ENCODE results near the gene HS3ST5.

Gene HS3ST5

GRCh38 chr6:114240796-114241195, 102.0 kb downstream of the HS3ST5 start:
- Histone ChIP-seq H3K9ac (ENCODE audit: low read length) (no peak overlapping the region), H3K36me3 (replicated peaks; ENCODE audit: low read depth, low read length) (no peaks in the 10 kb centered on the region), H3K4me1 (ENCODE audit: low read length) (0 out of 2 replicates have a peak, but pooled peaks cover 3% of the 10 kb centered on the region), H3K9me3 (ENCODE audit: insufficient read depth, low read length) (no peaks in the 10 kb centered on the region), H3K4me3 (ENCODE audit: low read length) (no peak overlapping the region), H4K20me1 (ENCODE audit: insufficient read depth, low read length) (no peaks in the 10 kb centered on the region), H3K4me2 (ENCODE audit: low read length) (no peak overlapping the region), H3K27me3 (ENCODE audit: low read depth, low read length) (no peaks in the 10 kb centered on the region), H3K27ac (ENCODE audit: low read length) (no peak overlapping the region), H3K79me2 (ENCODE audit: low read length) (no peaks in the 10 kb centered on the region), H2AFZ (ENCODE audit: low read depth, low read length) (no peak overlapping the region)
- TF ChIP-seq EZH2phosphoT487 (IDR thresholded peaks at IDR 0.05; ENCODE audit: low read depth) (no peak), CTCF (IDR thresholded peaks at IDR 0.05; ENCODE audit: low read depth, low read length) (no peak)

GRCh38 chr6:114228675-114229074, 114.1 kb downstream of the HS3ST5 start:
- no peaks in the 10 kb centered on the region for H3K36me3 ChIP-seq (replicated peaks; ENCODE audit: low read depth, low read length)

GRCh38 chr6:114227944-114228468, 114.8 kb downstream of the HS3ST5 start:
- no peaks in the 10 kb centered on the region for H3K9me3 ChIP-seq (ENCODE audit: insufficient read depth, low read length)
- H3K36me3 ChIP-seq (replicated peaks; ENCODE audit: low read depth, low read length), result no peaks in the 10 kb centered on the region
- H3K27ac ChIP-seq (ENCODE audit: low read length), result no peak overlapping the region
- H3K4me1 ChIP-seq (ENCODE audit: low read length), result no peaks in the 10 kb centered on the region
- H3K4me2 ChIP-seq (ENCODE audit: low read length), result no peak overlapping the region
- no peak for TF ChIP-seq CTCF (IDR thresholded peaks at IDR 0.05; ENCODE audit: low read depth, low read length)
- TF ChIP-seq EZH2phosphoT487 (IDR thresholded peaks at IDR 0.05; ENCODE audit: low read depth), result no peak
- no peak overlapping the region for H3K9ac ChIP-seq (ENCODE audit: low read length)
- no peaks in the 10 kb centered on the region for H3K79me2 ChIP-seq (ENCODE audit: low read length)
- no peak overlapping the region for H3K4me3 ChIP-seq (ENCODE audit: low read length)
- H3K27me3 ChIP-seq (ENCODE audit: low read depth, low read length), result no peaks in the 10 kb centered on the region
- no peaks in the 10 kb centered on the region for H4K20me1 ChIP-seq (ENCODE audit: insufficient read depth, low read length)
- no peak overlapping the region for H2AFZ ChIP-seq (ENCODE audit: low read depth, low read length)

More at GRCh38 chr6:114228675-114229074, 114.1 kb downstream of the HS3ST5 start:
- no peaks in the 10 kb centered on the region for H3K27me3 ChIP-seq (ENCODE audit: low read depth, low read length)
- no peak overlapping the region for H3K9ac ChIP-seq (ENCODE audit: low read length)
- H3K79me2 ChIP-seq (ENCODE audit: low read length), result no peaks in the 10 kb centered on the region
- H3K4me2 ChIP-seq (ENCODE audit: low read length), result no peak overlapping the region
- H3K27ac ChIP-seq (ENCODE audit: low read length), result no peak overlapping the region
- H3K9me3 ChIP-seq (ENCODE audit: insufficient read depth, low read length), result no peaks in the 10 kb centered on the region
- no peak overlapping the region for H2AFZ ChIP-seq (ENCODE audit: low read depth, low read length)
- TF ChIP-seq CTCF (IDR thresholded peaks at IDR 0.05; ENCODE audit: low read depth, low read length) (no peak), EZH2phosphoT487 (IDR thresholded peaks at IDR 0.05; ENCODE audit: low read depth) (no peak)
- no peak overlapping the region for H3K4me3 ChIP-seq (ENCODE audit: low read length)
- H4K20me1 ChIP-seq (ENCODE audit: insufficient read depth, low read length), result no peaks in the 10 kb centered on the region
- H3K4me1 ChIP-seq (ENCODE audit: low read length), result no peaks in the 10 kb centered on the region

- no peaks in the 10 kb centered on the region for H3K36me3 ChIP-seq (replicated peaks; ENCODE audit: low read depth, low read length)
These were observed 122.6 kb downstream of the HS3ST5 start for GRCh38 chr6:114220241-114220640.

More at GRCh38 chr6:114220241-114220640, 122.6 kb downstream of the HS3ST5 start:
- peaks cover 9% of the 10 kb centered on the region for H3K4me1 ChIP-seq (ENCODE audit: low read length)
- no peaks in the 10 kb centered on the region for H4K20me1 ChIP-seq (ENCODE audit: insufficient read depth, low read length)
- H3K79me2 ChIP-seq (ENCODE audit: low read length), result no peaks in the 10 kb centered on the region
- TF ChIP-seq CTCF (IDR thresholded peaks at IDR 0.05; ENCODE audit: low read depth, low read length) (no peak), EZH2phosphoT487 (IDR thresholded peaks at IDR 0.05; ENCODE audit: low read depth) (no peak)
- no peak overlapping the region for H2AFZ ChIP-seq (ENCODE audit: low read depth, low read length)
- no peak overlapping the region for H3K27ac ChIP-seq (ENCODE audit: low read length)
- no peaks in the 10 kb centered on the region for H3K9me3 ChIP-seq (ENCODE audit: insufficient read depth, low read length)
- H3K4me2 ChIP-seq (ENCODE audit: low read length), result no peak overlapping the region
- H3K4me3 ChIP-seq (ENCODE audit: low read length), result no peak overlapping the region
- H3K9ac ChIP-seq (ENCODE audit: low read length), result no peak overlapping the region
- no peaks in the 10 kb centered on the region for H3K27me3 ChIP-seq (ENCODE audit: low read depth, low read length)

Data from OCI-LY3 (cell line).